ENCODE results near the gene HEXD.
"Not testable (repeated sequence)": the region's sequence is repeated elsewhere in the genome, so short reads cannot be mapped to it uniquely, and the experiment has no call there.

HEXD gene

DNA sequence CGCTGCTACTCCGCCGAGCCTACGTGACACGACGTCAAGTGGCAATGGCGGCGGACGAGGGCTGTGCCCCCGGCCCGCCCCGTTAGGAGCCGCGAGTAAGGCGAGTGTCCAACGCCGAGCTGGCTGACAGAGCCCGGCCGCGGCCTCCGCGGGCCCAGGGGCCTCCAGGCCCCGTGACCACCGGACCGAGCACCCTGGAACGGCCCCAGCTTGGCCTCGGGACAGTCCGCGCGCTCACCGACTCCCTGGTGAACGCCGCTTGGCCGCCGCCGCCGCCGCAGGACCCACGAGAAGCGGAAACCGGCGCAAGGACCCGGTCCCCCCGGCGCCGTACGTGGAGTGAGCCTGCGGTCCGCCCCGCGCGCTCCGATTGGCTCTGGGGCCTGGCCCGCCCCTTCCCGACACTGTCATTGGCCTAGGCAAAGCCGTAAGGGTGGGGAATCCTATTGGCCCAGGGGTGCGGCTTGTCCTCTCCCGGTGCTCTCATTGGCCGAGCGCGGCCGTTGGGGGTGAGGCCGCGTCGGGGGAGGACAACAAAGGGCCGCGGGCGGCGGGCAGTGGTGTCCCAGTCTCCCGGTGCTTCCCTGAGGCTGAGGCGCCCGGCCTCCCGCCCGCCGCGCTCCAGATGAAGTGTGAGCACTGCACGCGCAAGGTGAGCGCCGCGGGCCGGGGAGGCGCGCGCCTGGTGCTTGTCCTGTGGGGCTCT is 40.2 kb downstream of the HEXD start, which contains the start of gene NARF:
NARF (plus strand) TSS at position 563 of the 706 bp plus-strand sequence; CDS start at position 626, 63 bp downstream.
- peak; percentile 100 for DNase-seq (ENCODE audit: low spot score)

DNA sequence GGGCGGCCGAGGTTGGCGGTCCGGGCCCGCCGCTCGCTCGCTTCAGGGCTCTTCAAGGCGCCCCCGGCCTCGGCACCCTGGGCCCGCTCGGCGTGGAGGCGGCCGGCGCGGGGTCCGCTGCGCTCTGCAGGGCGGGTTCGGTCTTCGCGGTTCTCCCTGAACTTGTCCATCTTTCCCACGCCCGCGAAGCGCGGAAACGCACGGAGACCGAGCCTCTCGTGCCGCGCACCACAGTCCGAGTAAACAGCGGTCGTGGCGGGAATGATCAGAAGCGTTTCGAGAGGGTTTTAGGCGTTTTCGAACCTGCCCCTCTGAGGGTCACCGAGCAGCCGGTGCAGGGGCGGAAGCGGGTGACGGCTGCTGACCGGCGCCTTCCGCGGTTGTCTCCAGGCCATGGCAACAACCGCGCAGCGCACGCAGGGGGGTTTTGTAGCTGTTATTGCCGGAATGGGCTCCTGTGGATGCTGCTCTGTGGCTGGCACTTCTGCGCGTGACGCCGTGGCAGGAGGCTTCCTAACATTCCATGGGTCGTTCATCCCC is 40.8 kb downstream of the HEXD start:
- no peak for DNase-seq (ENCODE audit: low spot score)

DNA sequence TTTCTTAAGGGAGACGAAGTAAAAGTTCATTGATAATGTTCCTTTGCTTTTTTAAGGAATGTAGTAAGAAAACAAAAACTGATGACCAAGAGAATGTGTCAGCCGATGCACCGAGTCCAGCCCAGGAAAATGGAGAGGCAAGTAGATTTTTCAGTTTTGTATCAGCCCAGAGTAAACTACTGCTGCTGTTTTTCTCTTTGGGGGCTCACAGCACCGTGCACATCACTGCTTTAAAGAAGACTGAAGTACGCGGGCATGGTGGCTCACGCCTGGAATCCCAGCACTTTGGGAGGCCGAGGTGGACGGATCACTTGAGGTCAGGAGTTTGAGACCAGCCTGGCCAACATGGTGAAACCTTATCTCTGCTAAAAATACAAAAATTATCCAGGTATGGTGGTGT is 41.8 kb downstream of the HEXD start:
- not testable (repeated sequence) for DNase-seq (ENCODE audit: low spot score)

DNA sequence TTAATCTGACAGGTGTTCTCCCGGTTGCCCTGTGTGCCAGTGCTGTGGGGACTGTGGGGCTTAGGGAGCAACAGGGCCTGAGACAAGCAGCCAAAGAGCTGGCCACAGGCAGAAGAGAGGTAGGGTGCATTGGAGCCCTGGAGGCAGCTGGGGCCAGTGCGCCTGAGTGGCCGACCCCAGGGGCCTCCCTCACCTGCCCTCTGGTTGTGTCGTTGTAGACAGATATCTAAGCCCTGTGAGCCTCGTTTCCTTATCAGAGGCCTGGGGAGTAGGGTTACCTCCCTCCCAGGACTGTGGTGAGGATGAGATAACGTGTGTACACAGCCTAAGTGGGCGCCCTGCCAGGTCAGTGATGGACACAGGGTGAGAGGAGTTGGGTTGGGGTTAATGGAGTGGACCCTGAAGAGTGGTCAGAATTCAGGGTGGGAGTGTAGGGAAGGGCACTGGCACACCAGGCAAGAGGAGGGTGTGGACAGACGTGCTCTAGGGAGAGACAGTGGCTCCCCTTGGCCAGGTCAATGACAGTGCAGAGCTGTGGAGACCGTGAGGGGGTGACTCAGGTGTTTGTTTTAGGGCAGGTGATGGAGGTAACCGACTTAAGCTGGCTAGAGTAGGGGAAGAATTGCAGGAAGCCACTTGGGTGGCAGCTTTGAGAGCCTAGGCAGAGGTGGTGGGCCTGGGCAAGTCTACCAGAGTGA is 43.8 kb downstream of the HEXD start:
- no peak for DNase-seq (ENCODE audit: low spot score)

DNA sequence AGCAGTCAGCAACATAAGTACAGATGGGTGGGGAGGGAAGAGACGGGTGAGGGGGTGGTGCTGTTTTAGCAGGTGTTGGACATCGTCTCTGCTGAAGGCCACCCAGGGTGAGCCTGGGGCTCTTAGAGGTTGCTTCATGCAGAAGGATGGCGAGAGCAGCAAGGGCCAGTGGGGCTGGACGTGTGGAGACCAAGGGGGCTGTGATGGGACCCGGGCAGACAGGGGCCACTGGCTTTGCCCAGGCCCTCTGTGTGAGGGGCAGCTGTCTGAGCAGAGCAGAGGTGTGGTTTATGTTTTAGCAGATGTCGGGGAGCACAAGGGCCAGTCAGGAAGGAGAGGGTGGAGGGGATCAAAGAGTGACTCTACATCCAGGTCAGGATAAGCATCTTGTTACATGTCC is 45.2 kb downstream of the HEXD start:
- no peak for DNase-seq (ENCODE audit: low spot score)

DNA sequence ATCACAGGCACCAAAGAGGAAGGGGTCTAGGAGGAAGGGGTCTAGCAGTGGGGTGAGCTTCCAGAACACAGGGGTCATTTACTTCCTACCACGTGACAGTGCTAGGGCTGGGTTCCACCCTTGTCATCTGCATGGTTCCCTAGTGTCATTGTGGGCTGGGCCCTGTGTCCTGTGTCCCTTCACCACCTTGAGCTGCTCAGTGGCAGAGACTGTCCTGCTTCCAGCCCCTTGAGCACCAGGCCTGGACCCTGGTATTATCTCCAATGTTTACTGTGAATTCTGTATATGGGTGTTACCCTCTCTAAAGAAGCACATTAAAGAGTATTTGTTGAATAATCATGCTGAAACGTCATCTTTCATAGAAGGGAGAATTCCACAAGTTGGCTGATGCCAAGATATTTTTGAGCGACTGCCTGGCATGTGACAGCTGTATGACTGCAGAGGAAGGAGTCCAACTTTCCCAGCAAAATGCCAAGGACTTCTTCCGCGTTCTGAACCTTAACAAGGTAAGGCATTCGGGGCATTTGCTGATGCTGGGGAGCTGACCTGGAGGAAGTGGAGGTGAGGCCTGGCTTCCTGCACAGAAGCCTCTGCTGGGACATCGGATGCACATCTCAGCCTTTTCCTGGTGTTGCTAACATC is 45.9 kb downstream of the HEXD start:
- no peak for DNase-seq (ENCODE audit: low spot score)

DNA sequence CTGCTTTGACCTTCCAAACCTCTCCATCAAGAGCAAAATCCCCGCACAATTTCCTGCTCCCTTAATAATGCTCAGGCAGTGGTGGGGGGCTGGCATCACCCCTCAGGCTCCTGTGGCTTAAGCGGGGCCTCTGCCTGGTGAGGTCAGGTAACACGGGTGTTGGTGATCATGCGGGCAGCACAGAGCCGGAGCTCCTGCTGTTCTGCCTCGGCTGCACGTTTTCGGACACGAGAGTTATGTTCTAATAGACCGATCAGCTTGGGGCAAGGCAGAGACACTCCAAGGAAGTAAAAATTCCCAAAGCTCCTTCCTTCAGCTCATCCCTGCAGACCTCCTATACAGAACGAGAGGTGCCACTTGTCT is 46.4 kb downstream of the HEXD start:
- DNase-seq (ENCODE audit: low spot score) = no peak

DNA sequence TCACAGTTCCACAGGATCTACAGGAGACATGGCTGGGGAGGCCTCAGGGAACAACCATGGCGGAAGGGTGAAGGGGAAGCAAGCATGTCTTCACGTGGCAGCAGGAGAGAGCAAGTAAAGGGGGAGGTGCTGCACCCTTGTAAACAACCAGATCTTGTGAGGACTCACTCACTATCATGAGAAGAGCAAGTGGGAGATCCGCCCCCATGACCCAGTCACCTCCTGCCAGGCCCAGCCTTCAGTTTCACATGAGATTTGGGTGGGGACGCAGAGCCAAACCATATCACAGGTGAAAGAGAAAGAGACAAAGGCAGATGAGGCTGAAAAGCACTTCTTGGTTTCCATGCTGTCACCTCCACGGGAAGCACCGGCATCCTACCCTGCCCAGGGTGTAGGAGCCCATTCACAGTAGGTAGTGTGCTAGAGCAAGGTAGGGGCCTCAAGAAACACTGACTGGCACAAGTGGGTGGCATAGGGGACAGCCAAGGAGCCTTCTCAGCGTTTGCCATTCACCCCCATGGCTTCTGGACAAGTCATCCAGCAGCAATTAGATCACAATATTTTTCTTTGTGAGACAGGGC is 47.0 kb downstream of the HEXD start:
- DNase-seq (ENCODE audit: low spot score) = no peak

DNA sequence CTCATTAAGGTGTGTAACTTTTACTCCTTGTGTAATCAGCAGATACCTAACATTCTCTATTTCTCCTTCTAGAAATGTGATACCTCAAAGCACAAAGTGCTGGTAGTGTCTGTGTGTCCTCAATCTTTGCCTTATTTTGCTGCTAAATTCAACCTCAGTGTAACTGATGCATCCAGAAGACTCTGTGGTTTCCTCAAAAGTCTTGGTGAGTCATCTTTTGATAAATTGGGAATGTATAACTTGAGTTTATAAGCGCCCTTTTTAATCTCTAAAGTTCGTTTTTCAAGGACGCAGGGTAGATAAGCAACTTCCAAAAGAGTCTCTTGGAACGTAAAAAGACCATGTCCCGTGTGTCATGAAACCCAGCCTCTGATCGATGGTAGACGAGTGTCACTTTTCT is 50.5 kb downstream of the HEXD start:
- DNase-seq (ENCODE audit: low spot score) = no peak

DNA sequence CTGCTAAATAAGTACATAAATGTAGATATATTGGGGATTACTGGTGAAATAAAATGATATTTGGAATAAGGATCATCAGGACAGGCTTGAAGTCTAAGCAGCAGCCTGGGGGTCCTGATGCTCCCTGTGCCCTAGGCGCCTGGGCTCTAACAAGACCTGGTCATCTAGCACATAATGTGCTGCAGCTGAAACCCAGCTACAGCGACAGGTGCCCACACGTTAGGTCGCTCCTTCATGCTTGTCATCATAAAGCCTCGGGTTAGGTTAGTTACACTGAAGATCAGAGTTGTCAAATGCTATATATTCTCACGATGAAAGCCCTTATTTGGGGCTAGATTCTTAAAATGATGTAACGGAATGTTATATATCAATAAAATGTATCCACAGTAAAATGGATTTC is 51.9 kb downstream of the HEXD start:
- DNase-seq (ENCODE audit: low spot score) = no peak

DNA sequence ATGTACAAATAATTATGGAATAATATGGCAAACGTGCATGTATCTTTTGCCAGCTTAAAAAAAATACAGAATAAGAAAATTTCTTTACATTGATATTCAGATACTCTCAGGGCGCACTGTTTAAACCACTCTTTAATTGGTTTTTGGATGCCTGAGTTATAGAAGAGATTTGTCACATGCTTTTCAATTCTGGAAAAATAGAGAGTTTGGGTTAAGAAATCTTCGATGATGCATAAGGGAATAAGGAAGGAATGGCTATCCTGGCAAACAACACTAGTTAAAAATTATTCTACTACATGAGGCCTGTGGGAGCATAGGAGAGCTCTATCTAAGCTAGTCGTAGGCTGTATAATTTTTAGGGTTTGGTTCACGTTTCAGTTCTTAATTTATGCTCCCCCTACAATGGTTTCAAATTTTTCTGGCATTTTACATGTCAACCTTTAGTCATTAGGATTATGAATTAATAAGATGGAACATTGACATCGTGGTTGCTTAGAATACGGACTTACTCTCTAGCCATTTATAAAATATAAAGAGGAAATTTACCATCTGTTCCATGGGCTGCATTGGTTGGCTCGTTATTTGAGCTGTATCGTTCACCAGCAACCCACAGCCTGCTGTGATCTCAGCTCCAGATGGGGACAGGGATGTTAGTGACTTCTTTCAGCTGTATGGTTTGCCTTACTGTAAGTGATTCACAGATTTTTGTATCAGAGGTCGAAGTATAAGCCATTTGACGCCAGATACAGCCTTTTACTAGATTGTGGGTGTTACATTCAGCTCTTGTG is 56.3 kb downstream of the HEXD start:
- no peak for DNase-seq (ENCODE audit: low spot score)

DNA sequence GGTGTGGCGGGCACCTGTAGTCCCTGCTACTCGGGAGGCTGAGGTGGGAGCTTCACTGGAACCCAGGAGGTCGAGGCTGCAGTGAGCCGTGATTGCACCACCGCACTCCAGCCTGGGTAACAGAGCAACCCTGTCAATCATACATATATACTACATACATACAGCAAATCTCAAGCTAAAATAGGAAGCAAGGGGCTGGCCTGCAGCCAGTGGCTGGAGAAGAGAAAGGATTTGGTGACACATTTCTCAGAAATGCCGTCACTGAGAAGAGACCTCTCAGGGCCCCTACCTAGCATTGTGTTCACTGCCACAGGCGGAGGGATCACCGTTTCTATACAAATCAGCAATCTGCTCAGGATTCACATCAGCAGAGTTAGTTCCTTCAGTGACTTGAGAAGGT is 57.3 kb downstream of the HEXD start:
- no peak for DNase-seq (ENCODE audit: low spot score)

DNA sequence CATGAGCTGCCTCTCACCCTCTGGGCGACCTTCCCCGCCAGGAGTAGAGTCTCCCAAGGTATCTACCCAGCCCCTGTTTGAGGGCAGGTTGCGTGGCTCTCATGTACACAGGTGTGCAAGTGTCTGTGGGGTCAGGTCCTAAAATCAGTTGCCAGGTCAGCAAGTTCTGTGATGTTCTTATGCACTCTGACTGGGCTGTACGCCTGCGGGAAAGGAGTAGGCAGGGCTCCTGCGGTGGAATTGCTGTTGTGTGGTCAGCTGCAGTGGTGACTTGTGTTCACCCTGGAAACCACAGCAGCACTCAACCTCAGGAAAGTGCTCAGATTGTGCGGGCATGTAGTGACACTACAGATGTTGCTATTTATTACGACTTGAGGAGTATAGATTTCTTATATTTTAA is 59.8 kb downstream of the HEXD start:
- no peak for DNase-seq (ENCODE audit: low spot score)

DNA sequence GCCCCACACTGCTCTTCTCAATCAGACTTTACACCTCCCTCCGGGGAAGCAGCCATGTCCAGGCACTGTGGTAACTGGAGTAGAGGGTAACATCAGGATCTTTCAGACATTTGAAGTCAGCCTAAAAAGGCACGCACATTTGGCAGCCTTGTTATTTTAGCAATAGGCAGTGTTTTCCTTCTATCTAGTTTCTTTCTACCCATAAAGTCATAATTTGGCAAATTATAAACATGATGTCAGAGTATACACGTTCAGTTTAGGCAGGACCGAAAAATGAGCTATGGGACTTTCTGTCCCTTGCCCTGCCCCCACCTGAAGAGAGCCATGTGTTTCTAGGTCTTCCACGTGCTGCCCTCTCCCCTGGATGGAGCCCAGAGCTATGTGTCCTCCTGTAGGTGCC is 61.5 kb downstream of the HEXD start:
- DNase-seq (ENCODE audit: low spot score) = no peak

DNA sequence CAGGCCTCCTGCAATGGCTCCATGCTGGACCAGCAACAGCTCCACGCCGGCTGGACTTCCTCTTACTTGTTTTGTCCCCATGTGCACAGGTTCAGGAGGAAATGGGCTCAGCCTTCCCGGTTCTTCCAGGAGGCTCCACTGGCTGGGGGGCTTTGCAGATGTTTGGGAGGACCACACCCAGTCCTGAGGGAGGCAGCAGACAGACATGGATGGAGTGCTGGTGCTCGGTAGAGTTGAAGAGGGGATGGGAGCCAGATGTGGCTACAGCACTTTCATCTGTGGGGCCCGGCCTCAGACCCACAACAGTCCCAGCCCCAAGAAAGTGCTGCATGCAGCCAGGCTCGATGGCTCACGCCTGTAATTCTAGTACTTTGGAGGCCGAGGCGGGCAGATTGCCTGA is 62.2 kb downstream of the HEXD start:
- DNase-seq (ENCODE audit: low spot score) = no peak

DNA sequence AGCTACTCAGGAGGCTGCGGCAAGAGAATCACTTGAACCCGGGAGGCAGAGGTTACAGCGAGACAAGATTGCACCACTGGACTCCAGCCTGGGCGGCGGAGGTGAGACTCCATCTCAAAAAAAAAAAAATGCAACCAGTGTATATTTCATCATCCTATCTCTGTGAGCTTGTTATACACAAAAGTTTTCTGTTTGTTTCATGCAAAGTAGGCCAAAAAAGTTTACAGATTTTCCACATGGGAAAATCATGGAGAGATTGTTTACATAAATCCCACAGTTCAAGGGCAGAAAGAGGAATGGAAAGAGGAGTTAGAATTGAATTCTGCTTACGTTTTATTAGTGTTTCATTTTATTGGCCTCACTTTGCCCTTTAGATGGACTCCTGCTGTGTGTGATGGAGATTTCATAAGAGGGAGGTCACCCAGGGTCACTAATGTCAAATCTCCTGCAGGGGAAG is 65.1 kb downstream of the HEXD start:
- no peak for DNase-seq (ENCODE audit: low spot score)

DNA sequence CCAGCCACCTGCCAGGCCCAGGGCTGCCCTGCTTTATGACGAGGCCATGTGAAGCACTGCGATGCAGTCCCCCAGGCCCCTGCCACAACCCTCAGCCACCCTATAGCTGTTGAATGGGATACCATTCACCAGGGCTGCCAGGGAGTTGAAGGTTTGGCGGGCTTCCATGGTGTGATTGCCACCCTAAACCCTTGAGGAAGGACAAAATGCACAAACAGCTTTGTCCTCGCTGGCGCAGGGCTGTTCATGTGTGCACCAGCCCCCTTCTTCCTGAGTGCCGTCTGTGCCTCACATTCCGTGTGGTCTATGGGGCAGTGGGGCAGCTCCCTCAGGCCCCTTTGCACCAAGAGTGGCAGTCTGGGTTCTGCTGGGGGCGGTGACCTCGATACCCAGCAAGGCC is 65.7 kb downstream of the HEXD start:
- no peak for DNase-seq (ENCODE audit: low spot score)

DNA sequence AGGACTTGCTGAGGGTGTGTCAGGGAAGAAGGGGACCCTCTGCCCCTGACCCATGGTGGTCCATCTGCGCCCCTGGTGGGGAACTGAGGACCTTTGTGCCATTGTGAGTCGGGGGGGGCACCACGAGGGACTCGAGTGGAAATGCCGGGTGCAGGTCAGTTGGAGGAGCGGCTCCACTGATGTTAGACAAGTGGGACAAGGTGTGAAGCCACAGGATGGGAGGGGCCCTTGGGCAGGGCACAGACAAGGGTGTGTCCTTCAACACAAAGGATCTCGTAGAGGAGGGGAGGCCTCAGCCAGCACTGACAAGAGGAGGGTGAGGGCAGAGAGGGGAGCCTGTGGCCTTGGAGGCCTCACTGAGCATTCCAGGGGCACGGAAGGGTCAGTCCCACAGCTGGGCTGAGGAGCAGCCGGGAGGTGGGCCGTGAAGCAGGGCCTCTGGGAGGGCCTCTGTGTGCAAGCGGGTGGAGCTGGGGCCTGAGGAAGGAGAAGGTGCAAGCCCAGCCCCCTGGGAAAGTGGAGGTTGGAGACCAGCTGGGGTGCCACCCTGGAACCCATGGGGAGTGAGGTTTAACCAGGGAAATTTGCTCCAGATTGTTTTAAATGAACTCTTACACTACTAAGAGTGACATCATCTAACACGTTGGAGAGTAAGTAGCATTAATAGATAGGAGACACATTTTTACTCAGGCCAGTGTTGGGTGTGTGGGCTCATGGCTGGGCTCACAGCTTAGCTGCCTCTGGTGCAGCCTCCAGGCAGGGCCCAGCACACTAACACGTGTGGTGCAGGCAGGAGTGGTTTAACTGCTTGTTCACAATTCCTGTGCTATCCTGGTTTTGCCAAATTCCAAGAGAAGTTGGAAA is 68.3 kb downstream of the HEXD start:
- DNase-seq (ENCODE audit: low spot score) = no peak

DNA sequence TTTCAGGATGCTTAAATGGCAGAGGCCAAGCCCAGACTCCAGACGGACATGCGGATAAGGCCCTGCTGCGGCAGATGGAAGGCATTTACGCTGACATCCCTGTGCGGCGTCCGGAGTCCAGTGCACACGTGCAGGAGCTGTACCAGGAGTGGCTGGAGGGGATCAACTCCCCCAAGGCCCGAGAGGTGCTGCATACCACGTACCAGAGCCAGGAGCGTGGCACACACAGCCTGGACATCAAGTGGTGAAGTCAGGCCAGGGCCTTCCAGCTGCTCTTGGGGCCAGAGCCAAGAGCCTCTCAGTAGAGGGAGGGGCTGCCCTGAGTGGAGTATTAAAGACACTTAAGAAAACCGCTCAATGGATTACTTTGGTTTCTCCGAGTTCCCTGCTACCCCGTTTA is 69.8 kb downstream of the HEXD start:
- no peak for DNase-seq (ENCODE audit: low spot score)

DNA sequence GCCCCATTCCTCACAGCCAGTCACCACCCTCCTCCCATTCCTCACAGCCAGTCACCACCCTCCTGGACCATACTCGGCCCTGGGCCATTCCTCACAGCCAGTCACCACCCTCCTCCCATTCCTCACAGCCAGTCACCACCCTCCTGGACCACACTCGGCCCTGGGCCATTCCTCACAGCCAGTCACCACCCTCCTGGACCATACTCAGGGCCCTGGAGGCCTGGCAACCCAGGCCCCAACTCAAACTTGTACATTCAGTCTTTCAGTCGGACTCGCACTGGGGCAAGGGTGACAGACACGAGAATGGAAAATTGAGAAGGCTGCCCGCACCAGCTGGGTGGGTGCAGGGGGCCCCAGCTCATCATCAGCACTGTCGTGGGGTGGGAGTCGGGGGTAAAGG is 71.0 kb downstream of the HEXD start:
- DNase-seq (ENCODE audit: low spot score) = no peak

All from ecto neural progenitor cell (in vitro differentiated cells).